HCEC 1CT (cell line): ENCODE measurements around the gene CREB5.
A peak's percentile ranks its signal among the peaks of the same experiment; 100 is the strongest.
"Not testable (repeated sequence)": the region's sequence is repeated elsewhere in the genome, so short reads cannot be mapped to it uniquely, and the experiment has no call there.

ENCODE experiments used
- DNase-seq: peaks from one replicate; pipeline ENCODE4 v3.0.0-alpha.2; 2017

The CREB5 gene

DNA sequence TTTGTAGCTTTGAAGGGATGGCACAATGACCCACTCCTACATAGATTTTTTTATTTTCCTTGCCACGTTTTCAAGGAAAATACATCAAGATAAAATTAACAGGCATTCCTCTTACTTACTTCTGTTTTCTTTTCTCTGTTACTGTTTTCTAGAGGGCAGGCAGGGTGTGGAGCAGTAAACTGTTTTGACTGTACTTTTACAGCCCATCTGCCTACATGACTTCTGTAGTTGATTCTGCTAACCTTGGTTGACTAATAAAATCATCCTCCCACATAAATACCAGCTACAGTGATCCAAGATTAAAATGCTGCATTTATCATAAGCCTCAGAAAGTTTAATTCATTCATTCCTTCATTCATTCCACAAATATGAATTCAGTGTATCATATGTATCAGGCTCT lies 387.3 kb downstream of the CREB5 start:
- DNase-seq = no peak

DNA sequence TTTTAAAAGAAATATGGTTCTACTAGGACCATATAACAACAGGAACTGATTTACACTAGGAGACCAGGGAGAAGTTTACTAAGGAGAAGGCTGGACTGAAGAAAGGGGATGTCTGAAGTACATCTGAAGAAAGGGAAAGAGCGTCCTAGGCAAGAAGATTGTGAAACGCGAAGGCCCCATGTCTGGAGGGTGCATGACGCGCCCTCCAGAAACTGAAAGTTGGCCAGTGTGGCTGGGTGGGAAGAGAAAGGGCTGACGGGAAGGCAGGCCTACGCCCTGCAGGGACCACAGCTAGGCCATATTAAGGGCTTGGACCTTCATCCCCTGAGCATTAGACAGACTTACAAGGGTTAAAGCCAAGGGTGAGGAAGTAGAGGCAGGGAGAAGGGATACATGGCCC lies 387.8 kb downstream of the CREB5 start:
- DNase-seq = no peak

- DNase-seq = no peak
Measured at GRCh38 chr7:28802450-28802849, 390.1 kb downstream of the CREB5 start.

- no peak for DNase-seq
Measured at GRCh38 chr7:28804157-28804556, 391.8 kb downstream of the CREB5 start.

DNA sequence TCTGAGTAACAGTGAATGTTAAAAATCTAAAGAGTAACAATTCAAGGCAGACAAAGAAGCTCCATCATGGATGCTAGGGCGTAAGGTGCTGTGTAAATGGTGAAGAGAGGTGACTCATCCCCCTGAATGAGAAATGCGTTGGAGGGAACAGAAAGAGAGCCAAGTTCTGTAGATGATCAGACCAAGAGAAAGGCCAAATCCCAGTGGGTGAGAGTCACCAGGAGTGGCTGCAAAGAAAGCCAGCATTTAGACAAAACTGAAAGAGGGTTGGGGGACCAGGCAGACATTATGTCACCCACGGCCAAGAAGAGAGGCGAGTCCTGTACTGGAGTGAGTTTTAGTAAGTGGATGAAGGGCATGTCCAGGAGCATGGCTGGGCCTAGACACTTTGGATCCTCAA lies 392.7 kb downstream of the CREB5 start:
- DNase-seq = peak; percentile 52

- peak; percentile 61 for DNase-seq
Measured at GRCh38 chr7:28806841-28807240, 394.5 kb downstream of the CREB5 start.

- DNase-seq = no peak
Measured at GRCh38 chr7:28807396-28807994, 395.2 kb downstream of the CREB5 start.

DNA sequence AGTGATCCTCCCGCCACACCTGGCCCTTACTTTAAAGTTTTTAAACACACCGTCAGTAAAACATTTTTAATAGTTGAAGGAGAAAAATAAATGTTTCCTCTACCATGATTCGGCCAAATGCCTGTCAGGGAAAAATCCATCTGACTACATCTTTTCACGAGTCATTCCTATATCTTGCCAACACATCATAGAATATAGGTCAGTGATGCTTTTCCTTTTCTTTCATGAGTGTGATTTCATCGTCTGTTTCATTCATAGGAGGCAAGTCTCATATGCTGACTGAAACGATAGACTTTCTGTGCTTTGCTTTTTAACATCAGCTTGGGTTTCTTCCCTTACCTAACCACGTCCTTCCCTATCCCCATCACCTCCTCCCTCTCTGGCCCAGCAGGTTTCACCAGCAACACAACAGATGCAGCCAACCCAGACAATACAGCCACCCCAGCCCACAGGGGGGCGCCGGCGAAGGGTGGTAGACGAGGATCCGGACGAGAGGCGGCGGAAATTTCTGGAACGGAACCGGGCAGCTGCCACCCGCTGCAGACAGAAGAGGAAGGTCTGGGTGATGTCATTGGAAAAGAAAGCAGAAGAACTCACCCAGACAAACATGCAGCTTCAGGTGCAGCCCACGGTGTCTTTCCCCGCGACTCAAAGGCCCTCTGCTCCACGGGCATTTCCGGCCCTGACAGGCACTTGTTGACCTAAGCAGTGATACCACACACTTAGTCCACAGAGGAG lies 396.6 kb downstream of the CREB5 start:
- DNase-seq = peak; percentile 11

- no peak for DNase-seq
Measured at GRCh38 chr7:28811008-28811407, 398.7 kb downstream of the CREB5 start.

DNA sequence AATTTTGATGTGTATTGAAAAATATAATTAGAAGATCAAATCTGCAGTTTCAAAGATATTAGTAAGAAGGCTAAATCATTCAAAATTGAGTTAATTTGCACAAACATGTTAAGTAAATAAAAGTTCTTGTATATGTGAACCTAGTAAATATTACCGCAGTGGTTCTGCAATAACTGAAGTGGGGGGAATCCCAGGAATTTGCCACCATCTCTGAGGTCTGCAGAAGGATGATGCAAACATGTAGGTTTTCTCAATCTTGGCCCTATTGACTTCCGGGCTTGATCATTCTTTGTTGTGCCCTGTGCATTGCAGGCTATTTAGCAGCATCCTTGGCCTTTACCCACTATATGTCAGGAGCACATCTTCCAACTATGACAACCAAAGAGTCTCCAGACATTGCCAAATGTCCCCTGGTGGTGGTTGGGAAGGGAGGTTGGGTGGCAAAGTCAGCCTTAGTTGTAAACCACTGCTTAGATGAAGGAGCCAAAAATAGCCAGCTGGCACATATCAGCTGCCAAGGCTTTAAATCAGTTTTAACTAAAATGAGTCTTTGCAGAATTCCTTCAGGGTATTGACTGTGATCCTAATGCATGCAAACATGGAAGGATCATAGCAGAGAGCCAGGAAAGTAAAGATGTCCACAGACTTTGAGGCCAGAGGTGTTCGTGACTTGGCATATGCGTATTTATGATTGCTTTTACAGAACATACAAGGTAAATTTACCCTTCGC lies 399.5 kb downstream of the CREB5 start:
- DNase-seq = peak; percentile 6

DNA sequence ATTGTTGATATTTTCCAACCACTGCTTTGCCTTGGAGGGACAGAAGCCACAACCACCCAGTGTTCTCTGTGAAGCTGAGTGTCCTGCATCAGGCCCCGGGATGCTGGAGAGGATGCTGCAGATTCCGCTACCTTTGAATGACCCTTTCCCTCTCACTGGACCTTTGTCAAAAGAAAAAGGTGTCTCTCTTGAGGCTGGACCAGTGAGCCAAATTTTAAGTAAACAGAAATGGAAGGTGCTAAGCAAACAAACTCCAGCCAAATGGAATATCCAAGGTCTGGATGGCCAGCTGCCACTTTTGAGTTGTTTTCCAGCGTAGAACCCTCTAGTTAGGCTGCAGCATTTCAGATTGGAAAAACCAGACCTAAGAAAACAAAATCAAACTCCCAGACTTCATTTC lies 400.3 kb downstream of the CREB5 start:
- DNase-seq = no peak

GRCh38 chr7:28813243-28813962 lies 401.1 kb downstream of the CREB5 start:
- no peak for DNase-seq

DNA sequence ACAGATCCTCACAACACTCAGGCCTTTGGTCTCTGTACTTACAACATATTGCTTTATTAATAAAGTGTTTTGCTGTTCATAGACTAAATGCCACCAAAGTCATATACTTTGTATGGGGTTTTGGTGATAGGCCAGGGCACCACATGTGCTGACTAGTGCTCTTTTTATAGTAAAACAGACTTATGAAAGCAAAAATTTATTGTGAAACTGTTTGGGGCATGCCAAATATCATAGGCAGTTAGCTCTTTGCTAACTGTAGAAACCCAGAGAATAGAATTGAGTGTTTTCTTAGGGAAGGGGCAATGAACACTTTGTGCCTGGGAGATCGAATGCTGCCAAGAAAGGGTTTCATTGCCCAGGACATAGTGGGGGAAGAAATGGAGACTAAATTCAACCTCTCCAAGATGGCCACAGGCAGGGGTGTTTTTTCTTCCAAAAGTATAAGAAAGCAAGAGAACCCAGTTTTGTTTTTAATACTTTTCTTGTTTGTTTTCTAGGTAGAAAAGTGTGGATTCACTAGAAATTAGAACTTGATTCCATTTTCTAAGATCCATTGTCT lies 403.1 kb downstream of the CREB5 start:
- DNase-seq = no peak

GRCh38 chr7:28815928-28816373 lies 403.6 kb downstream of the CREB5 start:
- DNase-seq = no peak

DNA sequence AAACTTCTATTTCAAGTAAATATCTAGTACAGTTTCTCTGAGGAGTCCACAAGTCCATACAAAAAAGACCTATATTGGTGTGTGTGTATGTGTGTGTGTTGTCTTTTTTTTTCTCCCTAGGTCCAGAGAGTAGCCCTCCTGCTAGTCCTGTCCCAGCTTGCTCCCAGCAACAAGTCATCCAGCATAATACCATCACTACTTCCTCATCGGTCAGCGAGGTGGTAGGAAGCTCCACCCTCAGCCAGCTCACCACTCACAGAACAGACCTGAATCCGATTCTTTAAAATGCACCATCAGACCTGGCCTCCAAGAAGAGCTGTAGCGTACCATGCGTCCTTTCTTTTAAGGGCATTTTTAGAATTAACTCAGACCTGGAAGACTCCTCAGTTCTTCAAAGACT lies 406.7 kb downstream of the CREB5 start:
- DNase-seq = no peak

DNA sequence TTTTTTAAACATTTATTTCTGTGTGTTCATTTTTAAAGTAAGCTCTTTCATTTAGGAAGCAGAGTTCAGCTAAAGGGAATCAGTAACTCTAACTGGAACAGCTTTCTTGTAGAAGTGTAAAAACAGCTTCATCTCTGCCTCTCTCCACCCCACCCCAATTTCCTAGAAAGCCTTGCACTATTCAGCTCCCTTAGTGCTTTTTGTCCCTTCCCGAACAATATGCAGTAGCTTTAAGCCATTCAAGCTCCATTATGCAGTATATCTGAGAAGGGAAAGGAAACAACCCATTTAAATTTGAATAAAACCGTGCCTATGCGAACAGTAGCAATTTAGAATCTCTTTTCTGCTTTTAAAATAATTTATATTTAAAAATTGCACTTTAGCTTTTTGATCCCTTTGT lies 411.3 kb downstream of the CREB5 start:
- DNase-seq = no peak

DNA sequence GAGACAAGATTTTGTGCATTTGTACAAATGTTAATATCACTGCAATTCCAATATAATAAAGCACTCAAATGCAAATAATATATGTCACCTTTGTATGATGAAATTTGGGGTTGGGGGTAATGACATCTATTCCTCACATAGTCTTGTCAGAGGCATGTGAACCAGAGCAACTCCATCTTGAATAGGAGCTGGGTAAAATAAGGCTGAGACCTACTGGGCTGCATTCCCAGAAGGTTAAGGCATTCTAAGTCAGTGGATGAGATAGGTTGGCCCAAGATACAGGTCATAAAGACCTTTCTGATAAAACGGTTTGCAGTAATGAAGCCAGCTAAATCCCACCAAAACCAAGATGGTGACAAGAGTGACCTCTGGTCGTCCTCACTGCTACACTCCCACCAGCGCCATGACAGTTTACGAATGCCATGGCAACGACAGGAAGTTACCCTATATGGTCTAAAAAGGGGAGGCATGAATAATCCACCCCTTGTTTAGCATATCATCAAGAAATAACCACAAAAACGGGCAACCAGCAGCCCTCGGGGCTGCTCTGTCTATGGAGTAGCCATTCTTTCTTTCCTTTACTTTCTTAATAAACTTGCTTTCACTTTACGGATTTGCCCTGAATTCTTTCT lies 413.6 kb downstream of the CREB5 start:
- not testable (repeated sequence) for DNase-seq

DNA sequence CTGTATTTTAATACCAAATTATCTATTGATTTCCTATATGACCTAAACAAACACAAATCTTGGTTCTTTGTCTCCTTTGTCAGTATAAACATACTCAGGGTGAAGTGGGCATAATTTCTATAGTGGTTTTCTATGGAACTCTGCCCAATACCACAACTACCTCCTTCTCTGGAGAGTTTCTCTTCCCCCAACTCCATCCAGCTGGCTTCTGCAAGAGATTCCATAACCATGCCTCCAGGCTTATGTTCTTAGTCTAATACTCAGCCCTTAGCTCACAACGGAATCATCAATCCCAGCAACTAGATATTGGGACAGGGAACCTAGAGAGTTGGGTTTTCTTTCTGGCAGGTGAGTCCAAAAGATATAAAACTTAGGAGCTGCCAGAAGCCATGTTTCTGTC lies 418.5 kb downstream of the CREB5 start:
- DNase-seq = no peak

DNA sequence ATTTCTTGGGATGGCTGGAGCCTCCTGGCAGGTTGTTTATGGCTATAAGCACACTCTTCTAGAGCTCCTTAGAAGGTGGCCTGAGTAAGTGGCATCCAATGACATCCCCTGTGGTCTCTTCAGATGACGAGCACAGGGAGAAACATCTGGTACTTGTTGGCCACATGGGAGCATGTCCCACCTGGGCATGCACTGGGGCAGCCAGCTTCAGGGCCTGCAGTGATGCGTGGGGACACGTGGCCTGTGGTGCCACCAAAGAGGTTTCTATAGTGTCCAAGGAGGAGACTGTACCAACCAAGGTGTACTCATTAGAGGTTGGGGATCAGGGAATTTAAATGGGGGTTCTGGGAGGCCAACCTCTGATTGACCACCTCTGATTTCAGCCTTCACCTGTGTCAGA lies 420.4 kb downstream of the CREB5 start:
- no peak for DNase-seq

GRCh38 chr7:28835800-28836199 lies 423.5 kb downstream of the CREB5 start:
- DNase-seq = peak; percentile 70

- DNase-seq = no peak
Measured at GRCh38 chr7:28836716-28837115, 424.4 kb downstream of the CREB5 start.

DNA sequence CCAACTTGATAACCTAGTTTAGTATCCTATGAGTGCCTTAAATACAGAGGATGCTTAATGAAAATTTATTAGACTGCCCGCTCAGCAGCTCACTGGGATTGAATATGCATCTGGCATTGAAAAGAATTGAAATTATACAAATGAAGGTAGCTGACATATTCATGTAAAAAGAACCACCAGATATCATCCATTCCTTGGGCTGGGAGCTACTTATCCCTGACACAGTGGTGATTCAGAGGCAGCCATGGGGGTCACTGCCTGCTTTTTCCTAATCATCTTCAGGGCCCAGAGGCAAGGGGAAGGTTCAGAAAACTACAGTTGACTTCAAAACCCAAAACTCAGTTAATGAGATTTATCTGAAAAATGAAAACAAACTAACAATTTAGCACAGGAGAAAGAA lies 424.9 kb downstream of the CREB5 start:
- no peak for DNase-seq

DNA sequence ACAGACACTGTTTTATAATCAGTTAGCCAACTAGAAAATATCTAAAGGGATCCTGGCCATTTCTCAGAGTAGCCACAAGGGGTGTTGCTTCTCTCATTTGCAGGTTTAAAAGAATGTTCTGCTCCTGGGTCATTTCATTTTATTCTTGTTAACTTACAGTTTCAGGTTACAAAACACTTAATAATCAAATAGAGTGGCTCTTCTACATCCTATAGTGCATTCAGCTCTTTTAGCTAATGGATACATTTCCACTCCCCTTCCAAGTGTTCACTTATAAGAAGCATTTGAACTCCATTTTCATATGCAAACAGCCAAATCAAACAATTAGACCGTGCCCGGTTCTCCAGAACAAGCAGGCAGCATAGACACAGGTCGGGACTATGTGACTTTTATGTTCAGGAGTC lies 428.3 kb downstream of the CREB5 start:
- DNase-seq = peak; percentile 25
